GM12875 (cell line): ENCODE results near the gene COX7A2L.
"Not testable (repeated sequence)": the region's sequence is repeated elsewhere in the genome, so short reads cannot be mapped to it uniquely, and the experiment has no call there.

ENCODE experiments used
- H3K4me3 ChIP-seq: one replicate; pipeline ENCODE4 v1.5.1; 2011; ENCODE audit warnings: low read depth, low read length, control low read depth
- CTCF ChIP-seq: IDR thresholded peaks from 2 replicates; pipeline ENCODE4 v1.5.1; 2011; ENCODE audit warnings: low read depth, mild to moderate bottlenecking, control low read depth, inconsistent platforms, low read length, moderate library complexity, borderline replicate concordance; ENCODE audit not compliant: insufficient read depth

COX7A2L gene

DNA sequence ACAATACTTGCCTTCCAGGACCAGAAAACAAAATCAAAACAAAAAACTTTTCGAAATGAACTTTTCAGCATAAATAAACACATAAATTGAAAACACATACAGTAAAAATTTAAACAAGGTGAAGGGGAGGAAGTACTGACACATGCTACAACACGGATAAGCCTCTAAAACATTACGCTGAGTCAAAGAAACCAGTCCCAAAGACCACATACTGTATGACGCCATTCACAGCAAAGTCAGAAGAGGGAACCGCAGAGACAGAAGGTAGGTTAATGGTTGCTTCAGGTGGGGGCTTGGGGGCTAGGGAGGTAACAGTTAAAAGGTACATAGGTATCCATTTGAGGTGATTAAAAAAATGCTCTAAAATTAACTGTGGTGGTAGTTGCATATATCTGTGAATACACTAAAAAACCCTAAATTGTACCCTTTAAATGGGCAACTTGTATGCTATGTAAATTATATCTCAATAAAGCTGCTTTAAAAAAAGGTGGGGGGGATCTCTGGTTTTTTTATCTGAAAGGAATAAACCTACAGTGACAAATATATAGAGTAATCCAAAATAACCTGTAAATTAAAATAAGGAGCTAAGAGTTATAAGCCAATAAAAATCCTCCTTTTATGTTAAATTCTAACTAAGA, 7.1 kb downstream of the COX7A2L start:
- no peak for TF ChIP-seq CTCF
- no peak overlapping the region for H3K4me3 ChIP-seq

DNA sequence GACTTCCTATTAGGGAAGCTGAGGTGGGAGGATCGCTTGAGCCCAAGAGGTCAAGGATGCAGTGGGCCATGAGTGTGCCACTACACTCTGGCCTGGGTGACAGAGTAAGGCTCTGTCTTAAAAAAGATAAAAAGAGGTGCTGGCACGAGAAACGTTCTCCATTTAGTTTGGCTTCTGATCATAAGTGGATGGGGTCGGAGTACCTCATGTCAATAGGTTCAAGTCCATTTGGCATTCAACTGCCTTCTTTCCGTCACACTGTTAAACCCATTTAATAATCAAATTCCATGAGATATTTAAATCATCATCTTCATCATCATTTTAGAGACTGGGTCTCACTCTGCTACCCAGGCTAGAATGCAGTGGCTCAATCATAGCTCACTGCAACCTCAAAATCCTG, 9.2 kb downstream of the COX7A2L start:
- no peak overlapping the region for H3K4me3 ChIP-seq
- TF ChIP-seq CTCF, result no peak

DNA sequence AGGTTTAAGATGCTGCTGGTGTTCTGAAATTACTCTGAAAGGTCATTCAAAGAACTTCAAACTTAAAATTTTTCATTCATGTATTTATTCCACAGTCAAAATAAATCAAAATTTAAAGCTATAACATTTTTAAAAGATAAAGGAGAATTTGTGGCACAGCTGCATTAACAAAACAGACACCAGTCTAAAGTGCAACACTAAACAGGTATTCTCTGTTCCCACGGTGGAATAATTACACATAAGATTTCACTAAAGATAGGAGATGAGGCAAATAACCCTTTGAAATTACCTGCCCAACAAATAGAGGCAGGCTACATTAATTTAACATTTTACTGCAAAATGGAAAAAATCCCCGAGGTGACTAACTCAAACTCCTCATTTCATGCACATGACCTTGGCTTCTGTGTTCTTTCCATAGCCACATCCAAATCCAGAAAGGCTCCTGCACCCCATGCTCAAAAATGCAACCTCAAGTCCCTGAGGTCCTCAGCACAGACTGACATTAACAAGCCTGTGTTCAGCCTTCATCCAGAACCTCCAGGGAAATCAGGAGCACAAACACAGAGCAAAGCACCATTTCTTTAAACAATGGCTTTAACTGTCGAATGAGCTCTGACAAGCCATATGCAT, 10.5 kb downstream of the COX7A2L start:
- no peak for TF ChIP-seq CTCF
- H3K4me3 ChIP-seq, result no peak overlapping the region

DNA sequence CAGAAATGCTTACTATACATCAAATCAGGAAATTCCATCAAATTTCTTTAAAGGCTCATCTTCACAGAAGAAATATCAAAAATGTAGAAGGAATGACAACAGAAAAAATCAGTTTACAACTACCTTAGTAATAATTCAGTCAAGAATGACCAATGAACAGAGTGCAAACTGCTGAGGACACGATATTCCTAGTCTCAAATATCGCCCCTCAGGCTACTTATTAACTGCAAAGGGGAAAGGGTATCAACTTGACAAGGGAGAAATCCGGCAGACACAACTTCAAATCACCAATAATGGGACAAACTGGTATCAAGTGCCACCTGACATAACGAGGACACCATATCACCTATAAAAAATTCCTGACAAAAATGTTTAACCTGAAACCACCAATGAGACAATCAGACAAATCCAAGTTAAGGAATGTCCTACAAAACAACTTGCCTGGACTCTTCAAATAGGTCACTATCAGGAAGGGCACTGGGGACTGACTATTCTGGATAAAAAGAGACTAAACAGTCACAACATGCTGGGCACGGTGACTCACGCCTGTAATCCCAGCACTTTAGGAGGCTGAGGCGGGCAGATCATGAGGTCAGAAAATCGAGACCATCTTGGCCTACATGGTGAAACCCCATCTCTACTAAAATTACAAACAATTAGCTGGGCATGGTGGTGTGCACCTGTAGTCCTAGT, 12.8 kb downstream of the COX7A2L start:
- H3K4me3 ChIP-seq, result no peak overlapping the region
- TF ChIP-seq CTCF, result no peak

GRCh38 chr2:42347518-42347917, 13.5 kb downstream of the COX7A2L start:
- not testable (repeated sequence) for H3K4me3 ChIP-seq

GRCh38 chr2:42346856-42347255, 14.2 kb downstream of the COX7A2L start:
- not testable (repeated sequence) for H3K4me3 ChIP-seq

DNA sequence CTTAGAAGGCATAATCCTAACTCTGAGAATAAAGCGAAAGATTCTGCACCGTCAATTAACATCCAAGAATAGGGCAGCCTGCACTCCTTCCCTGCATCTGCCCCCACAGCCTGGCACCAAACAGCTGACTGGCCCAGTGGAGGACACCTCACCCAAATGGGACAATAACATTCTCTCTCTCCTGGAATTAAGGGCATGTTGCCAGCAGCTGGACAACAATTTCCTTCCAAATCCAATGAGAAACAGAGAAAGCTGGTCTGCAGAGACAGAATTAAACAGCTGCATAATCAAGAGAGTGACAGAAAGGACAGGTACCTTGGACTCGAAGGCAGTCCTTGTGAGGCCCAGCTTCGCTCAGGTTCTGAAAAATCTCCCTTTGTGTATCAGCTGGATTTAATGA, 15.0 kb downstream of the COX7A2L start:
- H3K4me3 ChIP-seq, result no peak overlapping the region
- TF ChIP-seq CTCF, result no peak

- TF ChIP-seq CTCF, result no peak
- no peak overlapping the region for H3K4me3 ChIP-seq
Measured at GRCh38 chr2:42342795-42343241, 18.2 kb downstream of the COX7A2L start.
